ENCODE results near the gene TBX2.

DNA sequence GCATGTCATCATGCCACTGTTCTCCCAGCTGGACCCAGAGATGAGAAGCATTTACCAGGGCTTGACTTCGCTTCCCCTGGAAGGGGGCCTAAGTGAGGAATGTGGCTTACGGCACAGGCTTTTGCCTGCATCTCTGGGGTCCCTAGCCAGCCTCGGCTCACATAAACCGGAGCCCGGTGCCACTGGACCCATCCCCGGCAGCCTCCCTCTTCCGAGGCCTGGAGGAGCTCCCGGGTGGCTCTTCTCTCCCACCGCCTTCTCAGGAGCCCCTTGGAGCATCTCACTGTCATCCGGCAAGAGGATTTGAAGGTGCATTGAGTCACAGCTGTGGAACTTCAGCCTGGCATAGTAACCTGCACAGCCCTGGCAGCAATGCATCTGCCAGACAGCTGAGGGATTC lies 29.9 kb upstream of the TBX2 start:
- TF ChIP-seq EZH2 (IDR thresholded peaks at IDR 0.05; ENCODE audit: borderline replicate concordance, low read depth, low read length, poor library complexity, severe bottlenecking): no peak
- TF ChIP-seq, protein P1, sequence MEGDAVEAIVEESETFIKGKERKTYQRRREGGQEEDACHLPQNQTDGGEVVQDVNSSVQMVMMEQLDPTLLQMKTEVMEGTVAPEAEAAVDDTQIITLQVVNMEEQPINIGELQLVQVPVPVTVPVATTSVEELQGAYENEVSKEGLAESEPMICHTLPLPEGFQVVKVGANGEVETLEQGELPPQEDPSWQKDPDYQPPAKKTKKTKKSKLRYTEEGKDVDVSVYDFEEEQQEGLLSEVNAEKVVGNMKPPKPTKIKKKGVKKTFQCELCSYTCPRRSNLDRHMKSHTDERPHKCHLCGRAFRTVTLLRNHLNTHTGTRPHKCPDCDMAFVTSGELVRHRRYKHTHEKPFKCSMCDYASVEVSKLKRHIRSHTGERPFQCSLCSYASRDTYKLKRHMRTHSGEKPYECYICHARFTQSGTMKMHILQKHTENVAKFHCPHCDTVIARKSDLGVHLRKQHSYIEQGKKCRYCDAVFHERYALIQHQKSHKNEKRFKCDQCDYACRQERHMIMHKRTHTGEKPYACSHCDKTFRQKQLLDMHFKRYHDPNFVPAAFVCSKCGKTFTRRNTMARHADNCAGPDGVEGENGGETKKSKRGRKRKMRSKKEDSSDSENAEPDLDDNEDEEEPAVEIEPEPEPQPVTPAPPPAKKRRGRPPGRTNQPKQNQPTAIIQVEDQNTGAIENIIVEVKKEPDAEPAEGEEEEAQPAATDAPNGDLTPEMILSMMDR (conservative IDR thresholded peaks at IDR 0.05; ENCODE audit: low read depth, low read length): no peak

Measured in A673 (cell line).